Esophagus squamous epithelium (tissue), 5 donors: Measurements from ENCODE around the gene DNM3. TPM values are rescaled to one million over a fixed set of nuclear protein-coding genes. Genes with fewer than 3 reads are reported as not detected.
A peak's percentile ranks its signal among the peaks of the same experiment; 100 is the strongest.

Experiments
- DNase-seq: peaks from one replicate; lab custom pipeline; 2025; lab: John Stamatoyannopoulos, UW
- H3K27ac ChIP-seq, 4 donors: fragments of 200-600 bp; sonication (generic); one replicate each; pipeline ENCODE4 v1.5.1; 2016 to 2019; ENCODE audit warnings: mild to moderate bottlenecking in 1 of 4
- H3K27me3 ChIP-seq, 4 donors: fragments of 200-600 bp; sonication (generic); 1 replicate in 3 of 4; 2 replicates in 1 of 4; pipeline versions ENCODE4 v1.5.1 to v1.6.0; 2017 to 2021; ENCODE audit warnings: antibody characterized with exemption in 1 of 4
- H3K36me3 ChIP-seq, 3 donors: fragments of 200-600 bp; sonication (generic); one replicate each; pipeline ENCODE4 v1.5.1; 2016 to 2019
- H3K4me1 ChIP-seq, 3 donors: fragments of 200-600 bp; sonication (generic); one replicate each; pipeline ENCODE4 v1.5.1; 2017 to 2019
- H3K4me3 ChIP-seq, 4 donors: fragments of 200-600 bp; sonication (generic); 1 replicate in 3 of 4; 2 replicates in 1 of 4; pipeline ENCODE4 v1.5.1; 2016 to 2019; ENCODE audit warnings: mild to moderate bottlenecking in 2 of 4, moderate library complexity in 1 of 4
- H3K9me3 ChIP-seq, 3 donors: fragments of 200-600 bp; sonication (generic); one replicate each; pipeline ENCODE4 v1.5.1; 2016 to 2019
- POLR2A ChIP-seq, 4 donors: fragments of 450-650 bp; IDR thresholded peaks; one replicate each; pipeline ENCODE4 v1.6.1; 2017; ENCODE audit warnings: antibody characterized with exemption in 4 of 4, mild to moderate bottlenecking in 4 of 4, moderate library complexity in 3 of 4
- WGBS, 2 donors: methylation state at CpG; one replicate each; pipeline ENCODE4 v1.1.5; 2018; 5-methylcytosine and 5-hydroxymethylcytosine counted together
- intact Hi-C: fragments of 100-400 bp; cut with DNase I; formaldehyde crosslinking; loops from one replicate; pipeline ENCODE4 v1.15.0; 2022
- total RNA-seq, 4 donors: library from RNA; depleted of rRNA; stranded (reverse); fragments of >200 nt; gene quantifications; one replicate each; pipeline ENCODE4 v1.1.0, GENCODE V29; 2016
- TF ChIP-seq, protein P1 (sequence below), 6 experiments: fragments of 450-650 bp in 4 of 6; fragments of 200-600 bp in 2 of 6; sonication (generic) in 2 of 6; IDR thresholded peaks; one replicate each; pipeline ENCODE4 v1.5.1; 2016 to 2019; ENCODE audit warnings: antibody characterized with exemption in 6 of 6, mild to moderate bottlenecking in 4 of 6, moderate library complexity in 4 of 6
- donor health status: DM: yes; HTN: yes; CAD: no.

The DNM3 gene
- total RNA-seq, 4 donors from 2014 or later = 0.91 to 3.2 (median 1.8) TPM

- WGBS, 2 donors = 69 to 89% methylated on average over 2 of the region's 2 CpGs
- no peak for DNase-seq
- TF ChIP-seq, protein P1, sequence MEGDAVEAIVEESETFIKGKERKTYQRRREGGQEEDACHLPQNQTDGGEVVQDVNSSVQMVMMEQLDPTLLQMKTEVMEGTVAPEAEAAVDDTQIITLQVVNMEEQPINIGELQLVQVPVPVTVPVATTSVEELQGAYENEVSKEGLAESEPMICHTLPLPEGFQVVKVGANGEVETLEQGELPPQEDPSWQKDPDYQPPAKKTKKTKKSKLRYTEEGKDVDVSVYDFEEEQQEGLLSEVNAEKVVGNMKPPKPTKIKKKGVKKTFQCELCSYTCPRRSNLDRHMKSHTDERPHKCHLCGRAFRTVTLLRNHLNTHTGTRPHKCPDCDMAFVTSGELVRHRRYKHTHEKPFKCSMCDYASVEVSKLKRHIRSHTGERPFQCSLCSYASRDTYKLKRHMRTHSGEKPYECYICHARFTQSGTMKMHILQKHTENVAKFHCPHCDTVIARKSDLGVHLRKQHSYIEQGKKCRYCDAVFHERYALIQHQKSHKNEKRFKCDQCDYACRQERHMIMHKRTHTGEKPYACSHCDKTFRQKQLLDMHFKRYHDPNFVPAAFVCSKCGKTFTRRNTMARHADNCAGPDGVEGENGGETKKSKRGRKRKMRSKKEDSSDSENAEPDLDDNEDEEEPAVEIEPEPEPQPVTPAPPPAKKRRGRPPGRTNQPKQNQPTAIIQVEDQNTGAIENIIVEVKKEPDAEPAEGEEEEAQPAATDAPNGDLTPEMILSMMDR (IDR thresholded peaks at IDR 0.05) = no peak
- TF ChIP-seq POLR2A (IDR thresholded peaks at IDR 0.05) = no peak
These were observed 292.9 kb downstream of the DNM3 start for GRCh38 chr1:172134087-172134731.

DNA sequence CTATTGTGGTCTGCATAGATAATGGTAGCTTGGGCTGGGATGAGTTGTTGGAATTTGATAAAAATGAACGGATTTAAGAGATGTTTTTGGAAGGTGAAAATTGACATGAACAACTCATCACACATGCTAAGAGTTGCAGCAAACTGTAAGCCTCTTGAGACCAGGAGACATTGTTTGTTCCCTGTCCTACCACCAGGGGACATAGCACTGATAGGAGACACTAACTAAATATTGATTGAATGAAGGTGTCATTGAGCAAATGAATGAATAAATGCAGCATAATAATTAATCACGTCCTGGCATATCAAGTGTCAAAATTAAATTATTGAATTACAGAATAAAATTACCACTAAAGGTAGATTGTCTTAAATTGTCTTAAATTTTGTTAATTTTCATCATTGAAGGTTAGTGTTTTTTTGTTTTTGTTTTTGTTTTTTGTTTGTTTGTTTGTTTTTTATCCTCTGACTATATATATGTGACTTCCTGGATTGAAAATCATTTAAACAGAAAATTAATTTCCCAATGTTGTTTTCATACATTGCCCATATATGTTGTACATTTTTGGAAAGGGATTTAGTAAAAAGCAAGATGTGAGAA lies 293.9 kb downstream of the DNM3 start:
- no peak overlapping the region for H3K27ac ChIP-seq

More at GRCh38 chr1:172134087-172134731, 292.9 kb downstream of the DNM3 start:
- H3K27me3 ChIP-seq = no peaks in the 10 kb centered on the region
- intact Hi-C loops = no loop called here
- H3K4me1 ChIP-seq = peaks cover 0 to 10% (median 4%) of the 10 kb centered on the region in 3 donors
- no peak overlapping the region for H3K4me3 ChIP-seq
- no peaks in the 10 kb centered on the region for H3K9me3 ChIP-seq
- H3K27ac ChIP-seq = no peak overlapping the region
- no peaks in the 10 kb centered on the region for H3K36me3 ChIP-seq

DNA sequence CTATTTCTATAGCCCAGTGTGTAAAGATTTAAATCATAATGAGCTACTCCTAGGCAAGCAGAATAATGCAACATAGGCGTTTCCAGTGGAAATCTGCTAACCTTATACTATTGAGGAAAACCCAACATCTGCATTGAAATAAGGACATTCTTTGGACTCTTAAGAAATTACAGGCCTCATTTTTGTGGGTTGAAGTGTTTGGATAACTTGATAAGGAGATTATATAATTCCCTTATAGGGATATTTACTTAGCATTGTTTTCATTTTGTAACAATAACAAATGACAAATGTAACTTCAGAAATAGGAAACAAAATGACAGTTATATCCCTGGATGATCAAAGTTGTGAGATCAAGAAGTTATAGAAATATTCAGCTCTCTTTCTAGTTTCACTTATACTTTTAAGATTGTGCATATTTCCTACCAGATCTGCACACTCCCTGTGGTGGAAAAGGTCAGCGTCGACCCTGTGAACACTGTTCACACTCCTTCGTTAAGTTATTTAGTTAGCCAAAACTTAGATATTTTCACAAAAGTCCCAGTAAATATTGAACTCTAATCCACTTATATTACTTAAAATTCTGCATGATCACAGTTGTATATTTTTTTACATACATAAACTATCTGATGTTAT lies 294.8 kb downstream of the DNM3 start:
- no peak for TF ChIP-seq POLR2A (IDR thresholded peaks at IDR 0.05)
- TF ChIP-seq, protein P1 (IDR thresholded peaks at IDR 0.05) = no peak
- WGBS, 2 donors = 76 to 80% methylated on average over 4 of the region's 4 CpGs
- intact Hi-C loops = no loop called here
- no peaks in the 10 kb centered on the region for H3K9me3 ChIP-seq
- H3K27me3 ChIP-seq = no peaks in the 10 kb centered on the region
- no peak overlapping the region for H3K4me3 ChIP-seq
- H3K36me3 ChIP-seq = no peaks in the 10 kb centered on the region
- no peak for DNase-seq
- H3K4me1 ChIP-seq = peaks cover 0 to 16% (median 4%) of the 10 kb centered on the region in 3 donors
- H3K27ac ChIP-seq = peak overlapping the region in 1 of 4 donors; percentile 22

More for the DNA sequence above, 293.9 kb downstream of the DNM3 start:
- intact Hi-C loops = no loop called here
- Histone ChIP-seq H3K9me3 (no peaks in the 10 kb centered on the region), H3K36me3 (no peaks in the 10 kb centered on the region), H3K4me1 (peaks cover 0 to 12% (median 4%) of the 10 kb centered on the region in 3 donors), H3K4me3 (no peak overlapping the region), H3K27me3 (no peaks in the 10 kb centered on the region)
- no peak for DNase-seq
- 81 to 84% methylated on average over 2 of the region's 2 CpGs for WGBS, 2 donors
- TF ChIP-seq, protein P1 (IDR thresholded peaks at IDR 0.05) = peak in 5 of 6 experiments; percentile 21 to 61 (median 38)
- TF ChIP-seq POLR2A (IDR thresholded peaks at IDR 0.05) = no peak

DNA sequence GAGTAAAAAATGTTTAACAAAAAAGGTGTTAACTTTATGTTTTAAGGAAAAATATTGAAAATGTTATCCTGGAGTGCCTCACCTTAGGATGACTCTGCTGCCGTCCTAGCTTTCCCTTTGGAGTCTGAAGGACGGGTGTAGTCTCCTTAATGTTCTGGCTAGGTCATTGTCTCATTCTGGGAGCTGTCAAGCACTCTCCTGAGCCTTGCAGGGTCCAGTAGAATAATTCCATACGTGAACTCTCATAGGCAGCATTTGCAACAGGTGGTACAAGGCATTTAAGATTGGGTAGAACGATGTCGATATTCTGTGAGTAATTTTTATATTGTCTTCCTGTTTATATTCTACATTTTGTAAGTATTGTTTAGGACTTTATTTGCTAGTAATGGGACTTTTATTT lies 295.6 kb downstream of the DNM3 start:
- no peaks in the 10 kb centered on the region for H3K9me3 ChIP-seq
- 74 to 76% methylated on average over 5 of the region's 5 CpGs for WGBS, 2 donors
- no peaks in the 10 kb centered on the region for H3K27me3 ChIP-seq
- peak overlapping the region in 2 of 4 donors; percentile 11 to 22 for H3K27ac ChIP-seq
- no peaks in the 10 kb centered on the region for H3K36me3 ChIP-seq
- intact Hi-C loops = no loop called here
- no peak overlapping the region for H3K4me3 ChIP-seq
- DNase-seq = no peak
- TF ChIP-seq POLR2A (IDR thresholded peaks at IDR 0.05) = no peak
- TF ChIP-seq, protein P1 (IDR thresholded peaks at IDR 0.05) = no peak
- H3K4me1 ChIP-seq = peaks cover 0 to 16% (median 4%) of the 10 kb centered on the region in 3 donors
